GM18526 (cell line): ENCODE results near the gene CHD5.

Source experiments
- POLR2A ChIP-seq: IDR thresholded peaks from 3 replicates; pipeline ENCODE4 v1.6.1; 2011; ENCODE audit not compliant: insufficient read length; ENCODE audit errors: extremely low read depth

The CHD5 gene

GRCh38 chr1:6170116-6170741 lies 9.9 kb downstream of the CHD5 start:
- no peak for TF ChIP-seq POLR2A

- no peak for TF ChIP-seq POLR2A
These were observed 11.1 kb downstream of the CHD5 start for GRCh38 chr1:6168947-6169586.

- TF ChIP-seq POLR2A = no peak
These were observed 12.5 kb downstream of the CHD5 start for GRCh38 chr1:6167391-6168303.

- TF ChIP-seq POLR2A = no peak
These were observed 13.3 kb downstream of the CHD5 start for GRCh38 chr1:6166655-6167390.

- TF ChIP-seq POLR2A = no peak
These were observed 13.9 kb downstream of the CHD5 start for GRCh38 chr1:6166221-6166620.

GRCh38 chr1:6165441-6165985 lies 14.6 kb downstream of the CHD5 start:
- TF ChIP-seq POLR2A = no peak

GRCh38 chr1:6165027-6165426 lies 15.1 kb downstream of the CHD5 start:
- TF ChIP-seq POLR2A = no peak

GRCh38 chr1:6163973-6164617 lies 16.0 kb downstream of the CHD5 start:
- no peak for TF ChIP-seq POLR2A

- no peak for TF ChIP-seq POLR2A
These were observed 16.7 kb downstream of the CHD5 start for GRCh38 chr1:6163191-6163972.

- no peak for TF ChIP-seq POLR2A
These were observed 17.3 kb downstream of the CHD5 start for GRCh38 chr1:6162773-6163172.

- no peak for TF ChIP-seq POLR2A
These were observed 17.8 kb downstream of the CHD5 start for GRCh38 chr1:6162341-6162740.

- TF ChIP-seq POLR2A = no peak
These were observed 21.9 kb downstream of the CHD5 start for GRCh38 chr1:6158181-6158580.

- TF ChIP-seq POLR2A = no peak
These were observed 22.5 kb downstream of the CHD5 start for GRCh38 chr1:6157528-6158174.

GRCh38 chr1:6157132-6157527 lies 23.0 kb downstream of the CHD5 start:
- TF ChIP-seq POLR2A = no peak
